ENCODE results near the gene PNLDC1. TPM values are rescaled to one million over a fixed set of nuclear protein-coding genes. Genes with fewer than 3 reads are reported as not detected.
A peak's percentile ranks its signal among the peaks of the same experiment; 100 is the strongest.

Gene PNLDC1
- total and polyA plus RNA-seq, 9 of the 15 experiments (the other 6 are each of a cell fraction or from before 2014, with no cell fraction given) = 0.12 TPM; not detected in 8

GRCh38 chr6:159826968-159827647 lies 27.0 kb downstream of the PNLDC1 start:
- ChIA-PET CTCF (ENCODE audit: low intra/inter-chr PET ratio) (no interaction called here), POLR2A (interaction anchor here (0.9 to 1.0 kb wide), 2 partner anchors 16 to 34 kb away, joined by 4 to 6 read pairs; no protein-coding TSS in a partner anchor)
- Histone ChIP-seq H3K79me2 (ENCODE audit: control insufficient read depth, insufficient read depth, low read length) (no peaks in the 10 kb centered on the region), H3K27me3 (ENCODE audit: control insufficient read depth in 2 of 2, insufficient read depth in 2 of 2, low read length in 2 of 2) (peaks cover 77 to 79% of the 10 kb centered on the region in 2 experiments), H3K27ac (ENCODE audit: extremely low read depth, low read depth, low read length) (no peak overlapping the region), H3K4me2 (ENCODE audit: insufficient read depth, low read length) (no peak overlapping the region; the same call in 1 of the 2 replicates), H3K4me3 (no peak overlapping the region), H2AFZ (ENCODE audit: low read depth, low read length) (no peak overlapping the region), H4K20me1 (replicated peaks; ENCODE audit: control insufficient read depth, insufficient read depth, low read length) (0 out of 2 replicates have a peak, but pooled peaks cover 3% of the 10 kb centered on the region), H3K9ac (ENCODE audit: insufficient read depth in 1 of 2, low read depth in 2 of 2, low read length in 2 of 2) (no peak overlapping the region), H3K36me3 (ENCODE audit: control insufficient read depth, insufficient read depth, low read length) (no peaks in the 10 kb centered on the region), H3K9me3 (replicated peaks; ENCODE audit: control insufficient read depth, insufficient read depth, low read depth, low read length) (no peaks in the 10 kb centered on the region), H3K4me1 (replicated peaks in 1 of 2; ENCODE audit: control insufficient read depth in 2 of 2, insufficient read depth in 2 of 2, low read length in 2 of 2) (peaks cover 0 to 6% of the 10 kb centered on the region in 2 experiments; a peak in 2 of 5 replicates), H3K9me1 (ENCODE audit: control insufficient read depth, insufficient read depth, low read length) (no peaks in the 10 kb centered on the region)
- FAIRE-seq = peak; percentile 51
- WGBS (ENCODE audit: insufficient coverage, low coverage, missing lambda C conversion rate) = 6% methylated on average over 16 of the region's 16 CpGs
- 0 out of 2 replicates have a peak, but pooled peaks have one; percentile 2 for TF ChIP-seq SMC3 (conservative IDR thresholded peaks at IDR 0.05; ENCODE audit: insufficient read depth, low read depth, low read length)
- peak; percentile 14; the same call in 1 of the 2 replicates for TF ChIP-seq BHLHE40 (IDR thresholded peaks at IDR 0.05; ENCODE audit: low read length)
- no peak for TF ChIP-seq TEAD1 (CRISPR knock-in tag; IDR thresholded peaks at IDR 0.05)
- 0 out of 2 replicates have a peak, but pooled peaks have one; percentile 2 for TF ChIP-seq CBFA2T2 (conservative IDR thresholded peaks at IDR 0.05)
- no peak for TF ChIP-seq FOXP1 (CRISPR knock-in tag; IDR thresholded peaks at IDR 0.05)
- TF ChIP-seq, protein P1, sequence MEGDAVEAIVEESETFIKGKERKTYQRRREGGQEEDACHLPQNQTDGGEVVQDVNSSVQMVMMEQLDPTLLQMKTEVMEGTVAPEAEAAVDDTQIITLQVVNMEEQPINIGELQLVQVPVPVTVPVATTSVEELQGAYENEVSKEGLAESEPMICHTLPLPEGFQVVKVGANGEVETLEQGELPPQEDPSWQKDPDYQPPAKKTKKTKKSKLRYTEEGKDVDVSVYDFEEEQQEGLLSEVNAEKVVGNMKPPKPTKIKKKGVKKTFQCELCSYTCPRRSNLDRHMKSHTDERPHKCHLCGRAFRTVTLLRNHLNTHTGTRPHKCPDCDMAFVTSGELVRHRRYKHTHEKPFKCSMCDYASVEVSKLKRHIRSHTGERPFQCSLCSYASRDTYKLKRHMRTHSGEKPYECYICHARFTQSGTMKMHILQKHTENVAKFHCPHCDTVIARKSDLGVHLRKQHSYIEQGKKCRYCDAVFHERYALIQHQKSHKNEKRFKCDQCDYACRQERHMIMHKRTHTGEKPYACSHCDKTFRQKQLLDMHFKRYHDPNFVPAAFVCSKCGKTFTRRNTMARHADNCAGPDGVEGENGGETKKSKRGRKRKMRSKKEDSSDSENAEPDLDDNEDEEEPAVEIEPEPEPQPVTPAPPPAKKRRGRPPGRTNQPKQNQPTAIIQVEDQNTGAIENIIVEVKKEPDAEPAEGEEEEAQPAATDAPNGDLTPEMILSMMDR (IDR thresholded peaks at IDR 0.05 in 2 of 3, conservative IDR thresholded peaks at IDR 0.05 in 1 of 3; ENCODE audit: insufficient read depth in 2 of 3, low read depth in 1 of 3, low read length in 3 of 3) = peak; percentile 19 to 34 (median 31); a peak in 2 of 6 replicates
- TF ChIP-seq, protein P2, sequence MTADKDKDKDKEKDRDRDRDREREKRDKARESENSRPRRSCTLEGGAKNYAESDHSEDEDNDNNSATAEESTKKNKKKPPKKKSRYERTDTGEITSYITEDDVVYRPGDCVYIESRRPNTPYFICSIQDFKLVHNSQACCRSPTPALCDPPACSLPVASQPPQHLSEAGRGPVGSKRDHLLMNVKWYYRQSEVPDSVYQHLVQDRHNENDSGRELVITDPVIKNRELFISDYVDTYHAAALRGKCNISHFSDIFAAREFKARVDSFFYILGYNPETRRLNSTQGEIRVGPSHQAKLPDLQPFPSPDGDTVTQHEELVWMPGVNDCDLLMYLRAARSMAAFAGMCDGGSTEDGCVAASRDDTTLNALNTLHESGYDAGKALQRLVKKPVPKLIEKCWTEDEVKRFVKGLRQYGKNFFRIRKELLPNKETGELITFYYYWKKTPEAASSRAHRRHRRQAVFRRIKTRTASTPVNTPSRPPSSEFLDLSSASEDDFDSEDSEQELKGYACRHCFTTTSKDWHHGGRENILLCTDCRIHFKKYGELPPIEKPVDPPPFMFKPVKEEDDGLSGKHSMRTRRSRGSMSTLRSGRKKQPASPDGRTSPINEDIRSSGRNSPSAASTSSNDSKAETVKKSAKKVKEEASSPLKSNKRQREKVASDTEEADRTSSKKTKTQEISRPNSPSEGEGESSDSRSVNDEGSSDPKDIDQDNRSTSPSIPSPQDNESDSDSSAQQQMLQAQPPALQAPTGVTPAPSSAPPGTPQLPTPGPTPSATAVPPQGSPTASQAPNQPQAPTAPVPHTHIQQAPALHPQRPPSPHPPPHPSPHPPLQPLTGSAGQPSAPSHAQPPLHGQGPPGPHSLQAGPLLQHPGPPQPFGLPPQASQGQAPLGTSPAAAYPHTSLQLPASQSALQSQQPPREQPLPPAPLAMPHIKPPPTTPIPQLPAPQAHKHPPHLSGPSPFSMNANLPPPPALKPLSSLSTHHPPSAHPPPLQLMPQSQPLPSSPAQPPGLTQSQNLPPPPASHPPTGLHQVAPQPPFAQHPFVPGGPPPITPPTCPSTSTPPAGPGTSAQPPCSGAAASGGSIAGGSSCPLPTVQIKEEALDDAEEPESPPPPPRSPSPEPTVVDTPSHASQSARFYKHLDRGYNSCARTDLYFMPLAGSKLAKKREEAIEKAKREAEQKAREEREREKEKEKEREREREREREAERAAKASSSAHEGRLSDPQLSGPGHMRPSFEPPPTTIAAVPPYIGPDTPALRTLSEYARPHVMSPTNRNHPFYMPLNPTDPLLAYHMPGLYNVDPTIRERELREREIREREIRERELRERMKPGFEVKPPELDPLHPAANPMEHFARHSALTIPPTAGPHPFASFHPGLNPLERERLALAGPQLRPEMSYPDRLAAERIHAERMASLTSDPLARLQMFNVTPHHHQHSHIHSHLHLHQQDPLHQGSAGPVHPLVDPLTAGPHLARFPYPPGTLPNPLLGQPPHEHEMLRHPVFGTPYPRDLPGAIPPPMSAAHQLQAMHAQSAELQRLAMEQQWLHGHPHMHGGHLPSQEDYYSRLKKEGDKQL (CRISPR knock-in tag; IDR thresholded peaks at IDR 0.05; ENCODE audit: borderline replicate concordance) = no peak
- TF ChIP-seq JUN (IDR thresholded peaks at IDR 0.05; ENCODE audit: borderline replicate concordance, low read depth, low read length) = no peak
- no peak for TF ChIP-seq JUN (CRISPR knock-in tag; IDR thresholded peaks at IDR 0.05; ENCODE audit: borderline replicate concordance)
- in situ Hi-C loops (cut with MboI) (no loop called here), intact Hi-C loops (cut with micrococcal nuclease) (no loop called here)
- peak; percentile 77 for ATAC-seq
- peak in 1 of 4 experiments; percentile 30 for DNase-seq (ENCODE audit: extremely low read depth in 1 of 4, low spot score in 3 of 4)
- no TSS peak for BruUV-seq (replicated peaks)
